ENCODE data around the gene TBCK.

The TBCK gene

DNA sequence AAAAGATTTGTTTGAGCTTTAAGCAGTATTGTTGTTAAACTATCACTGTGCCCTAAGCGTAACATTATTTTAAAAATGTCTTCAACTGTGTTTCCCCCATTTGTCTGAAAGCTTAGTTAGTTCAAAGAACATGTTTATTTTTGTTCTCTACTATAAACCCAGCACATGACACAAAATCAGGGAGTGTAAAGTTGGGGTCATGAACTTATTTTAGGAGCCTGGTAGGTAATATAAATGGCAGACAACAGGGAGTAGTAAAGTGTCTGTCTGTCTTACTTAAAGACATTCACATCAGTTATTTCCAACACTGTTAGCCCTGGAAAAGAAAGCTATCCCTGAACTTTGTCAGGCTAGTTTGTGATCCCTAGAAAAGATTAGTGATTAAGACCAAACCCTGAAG, 4.2 kb upstream of the TBCK start:
- no peak for DNase-seq

- DNase-seq = no peak
These were observed 2.5 kb upstream of the TBCK start for GRCh38 chr4:106318511-106318910.

DNA sequence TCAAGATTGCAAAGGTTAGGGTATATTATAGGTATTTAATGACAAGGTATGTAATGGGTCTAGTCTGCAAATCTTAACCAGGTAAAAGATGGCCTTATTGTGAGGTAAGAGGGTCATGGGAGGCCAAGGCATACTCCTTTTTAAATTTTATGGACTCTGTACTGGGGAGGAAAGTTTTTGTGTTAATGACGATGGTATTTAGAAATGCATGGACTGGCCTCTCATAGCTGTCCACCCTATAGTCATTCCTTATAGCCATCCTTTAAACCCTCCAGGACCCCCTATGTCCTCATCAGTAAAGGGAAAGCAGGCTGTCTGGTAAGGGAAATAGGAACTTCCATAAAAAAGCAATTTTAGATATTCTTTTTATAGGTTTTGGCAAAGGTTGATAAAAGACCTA, 1.8 kb upstream of the TBCK start:
- no peak for DNase-seq

- no peak for DNase-seq
These were observed 882 bp upstream of the TBCK start for GRCh38 chr4:106316773-106317409.

DNA sequence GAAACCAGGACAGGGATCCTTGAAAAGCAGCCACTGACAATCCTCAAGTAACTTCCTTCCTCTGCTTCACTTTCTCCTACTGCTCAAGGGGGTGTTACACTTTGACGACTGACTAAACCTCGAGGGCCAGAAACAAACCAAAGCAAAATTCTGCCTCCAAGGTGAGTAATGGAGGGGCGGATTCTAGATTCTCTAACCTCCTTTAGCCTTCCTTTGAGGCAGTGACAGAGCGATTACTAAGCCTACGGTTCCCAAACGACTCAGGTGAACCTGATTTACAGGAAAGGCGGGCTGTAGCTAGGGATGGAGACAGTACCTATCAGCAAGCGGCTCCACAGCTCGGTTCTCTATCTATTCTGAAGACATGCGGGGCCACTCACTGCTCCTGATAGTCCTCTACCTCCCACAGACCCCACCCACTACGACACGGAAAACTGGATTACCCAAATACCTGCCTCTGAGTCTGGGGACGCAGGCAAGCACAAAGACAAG, 487 bp downstream of the TBCK start:
- DNase-seq = no peak

DNA sequence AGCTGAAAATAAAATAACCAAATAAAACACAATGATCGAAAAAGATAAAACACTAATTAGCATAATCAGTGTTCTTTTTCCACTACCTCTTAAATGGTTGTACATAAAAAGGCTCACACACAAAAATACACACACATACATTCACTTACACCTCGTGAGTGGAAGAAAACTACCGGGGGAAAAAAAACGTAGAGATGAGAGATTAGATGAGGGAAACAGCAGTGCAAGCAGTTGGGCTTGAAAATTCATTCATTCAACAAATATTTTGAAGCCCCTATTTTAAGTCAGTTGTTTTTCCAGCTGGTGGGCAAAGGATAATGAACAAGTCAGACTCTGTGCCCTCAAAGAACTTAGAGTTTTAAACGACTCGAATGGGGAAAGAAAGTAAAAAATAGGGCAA, 1.0 kb downstream of the TBCK start:
- no peak for DNase-seq

GRCh38 chr4:106312997-106313522, 2.9 kb downstream of the TBCK start:
- no peak for DNase-seq

DNA sequence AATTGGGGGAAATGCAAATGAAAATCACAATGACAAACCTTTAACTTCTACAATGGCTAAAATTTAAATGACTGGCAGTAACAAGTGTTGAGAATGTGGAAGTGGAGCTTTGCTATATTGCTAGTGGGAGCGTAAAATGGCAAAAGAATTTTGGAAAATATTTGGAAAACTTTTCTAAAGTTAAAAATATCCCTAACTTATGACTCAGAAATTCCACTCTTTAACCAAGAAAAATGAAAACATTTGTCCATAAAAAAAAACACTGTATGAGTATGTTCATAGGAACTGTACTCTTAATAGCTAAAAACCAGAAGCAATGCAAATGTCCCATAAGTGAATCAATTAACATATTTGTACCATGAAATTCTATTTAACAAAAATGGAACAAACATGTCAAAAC, 3.6 kb downstream of the TBCK start:
- no peak for DNase-seq

DNA sequence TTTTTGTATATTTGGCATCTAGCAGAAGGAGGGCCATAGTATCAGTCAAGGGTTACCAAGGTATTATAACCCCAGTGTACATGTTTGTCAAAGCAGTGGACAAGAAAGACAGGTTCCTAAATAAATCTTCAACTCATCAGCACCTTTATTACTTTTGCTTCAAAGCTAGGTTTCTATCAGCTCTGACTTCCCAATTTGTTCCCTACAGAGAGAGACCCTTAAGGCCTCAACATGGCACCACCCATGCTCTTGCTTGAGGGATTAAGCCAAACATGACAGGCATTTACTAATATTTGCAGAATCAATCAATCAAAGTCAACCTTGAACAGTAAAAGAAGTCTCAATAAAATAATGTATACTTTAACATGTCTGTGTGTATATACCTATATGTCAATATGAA, 9.4 kb downstream of the TBCK start:
- no peak for DNase-seq

DNA sequence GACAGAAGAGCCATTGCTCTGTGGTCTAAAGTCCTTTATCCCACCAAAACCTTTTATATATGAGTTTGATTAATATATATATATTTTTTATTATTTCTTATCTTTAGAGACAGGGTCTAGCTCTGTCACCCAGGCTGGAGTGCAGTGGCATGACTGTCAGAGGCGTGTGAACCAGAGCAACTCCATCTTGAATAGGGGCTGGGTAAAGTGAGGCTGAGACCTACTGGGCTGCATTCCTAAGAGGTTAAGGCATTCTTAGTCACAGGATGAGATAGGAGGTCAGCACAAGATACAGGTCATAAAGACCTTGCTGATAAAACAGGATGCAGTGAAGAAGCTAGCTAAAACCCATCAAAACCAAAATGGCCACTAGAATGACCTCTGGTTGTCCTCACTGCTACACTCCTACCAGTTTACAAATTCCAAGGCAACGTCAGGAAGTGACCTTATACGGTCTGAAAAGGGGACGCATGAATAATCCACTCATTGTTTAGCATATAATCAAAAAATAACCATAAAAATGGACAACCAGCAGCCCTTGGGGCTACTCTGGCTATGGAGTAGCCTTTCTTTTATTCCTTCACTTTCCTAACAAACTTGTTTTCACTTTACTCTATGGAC, 10.5 kb downstream of the TBCK start:
- DNase-seq = no peak

- no peak for DNase-seq
These were observed 11.4 kb downstream of the TBCK start for GRCh38 chr4:106304632-106305031.

GRCh38 chr4:106303548-106304281, 12.3 kb downstream of the TBCK start:
- no peak for DNase-seq

- DNase-seq = no peak
These were observed 14.0 kb downstream of the TBCK start for GRCh38 chr4:106302062-106302438.

GRCh38 chr4:106301393-106302061, 14.5 kb downstream of the TBCK start:
- DNase-seq = no peak

DNA sequence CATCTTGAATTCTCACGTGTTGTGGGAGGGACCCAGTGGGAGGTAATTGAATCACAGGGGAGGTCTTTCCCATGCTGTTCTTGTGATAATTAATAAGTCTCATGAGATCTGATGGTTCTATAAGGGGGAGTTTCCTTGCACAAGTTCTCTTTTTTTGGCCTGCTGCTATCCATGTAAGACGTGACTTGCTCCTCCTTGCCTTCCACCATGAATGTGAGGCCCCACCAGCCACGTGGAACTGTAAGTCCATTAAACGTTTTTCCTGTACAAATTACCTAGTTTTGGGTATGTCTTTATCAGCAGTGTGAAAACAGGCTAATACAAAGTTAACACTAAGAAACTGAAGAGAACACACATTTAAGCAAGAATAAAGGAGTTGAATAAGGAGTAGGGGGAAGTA, 16.0 kb downstream of the TBCK start:
- no peak for DNase-seq

DNA sequence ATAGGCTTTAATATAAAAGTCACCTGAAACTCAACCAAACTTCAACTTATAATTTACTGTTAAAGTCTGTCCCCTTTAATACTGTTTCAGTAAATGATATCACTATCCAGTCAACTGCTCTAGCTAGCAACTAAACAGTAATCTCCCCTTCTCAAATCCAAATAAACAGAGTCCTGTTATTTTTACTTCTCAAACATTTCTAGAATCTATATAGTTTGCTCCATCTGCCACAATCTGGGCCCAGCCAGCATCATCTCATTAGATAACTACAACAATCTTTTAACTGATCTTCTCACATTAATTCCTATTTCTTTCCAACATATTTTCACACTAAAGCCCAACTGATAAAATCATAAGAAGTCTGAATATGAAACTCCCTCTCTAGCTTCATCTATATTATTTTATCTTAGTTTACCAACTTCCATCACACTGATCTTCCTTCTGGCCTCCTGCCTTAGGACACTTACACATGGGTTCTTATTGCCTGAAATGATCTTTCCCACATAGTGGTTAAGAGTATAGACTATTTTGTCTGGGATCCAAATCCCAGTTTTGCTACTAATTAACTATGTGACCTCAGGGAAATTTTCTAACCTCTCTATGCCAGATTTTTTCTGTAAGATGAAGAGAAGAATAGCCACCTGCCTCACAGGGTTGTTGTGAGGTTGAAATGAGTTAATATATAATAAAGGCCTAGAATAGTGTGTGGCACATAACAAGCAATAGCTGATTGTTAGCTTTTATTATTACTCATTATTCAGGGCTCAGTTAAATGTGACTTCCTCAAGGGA, 18.6 kb downstream of the TBCK start:
- DNase-seq = no peak

GRCh38 chr4:106294062-106294461, 21.9 kb downstream of the TBCK start:
- no peak for DNase-seq

DNA sequence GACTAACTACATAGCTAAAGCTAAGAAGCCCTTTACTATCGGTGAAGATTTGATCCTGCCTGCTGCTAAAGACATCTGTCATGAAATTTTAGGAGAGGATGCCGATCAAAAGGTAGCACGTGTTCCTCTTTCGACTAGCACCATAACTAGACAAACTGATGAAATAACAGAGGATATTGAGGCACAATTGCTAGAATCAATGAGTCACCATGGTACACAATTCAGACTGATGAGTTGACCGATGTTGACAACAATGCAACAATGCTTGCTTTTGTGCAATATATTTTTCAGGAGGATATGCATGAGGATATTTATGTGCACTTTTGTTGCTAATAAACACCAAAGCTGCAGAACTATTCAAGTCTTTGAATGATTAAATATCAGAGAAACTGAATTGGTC, 24.3 kb downstream of the TBCK start:
- no peak for DNase-seq

DNA sequence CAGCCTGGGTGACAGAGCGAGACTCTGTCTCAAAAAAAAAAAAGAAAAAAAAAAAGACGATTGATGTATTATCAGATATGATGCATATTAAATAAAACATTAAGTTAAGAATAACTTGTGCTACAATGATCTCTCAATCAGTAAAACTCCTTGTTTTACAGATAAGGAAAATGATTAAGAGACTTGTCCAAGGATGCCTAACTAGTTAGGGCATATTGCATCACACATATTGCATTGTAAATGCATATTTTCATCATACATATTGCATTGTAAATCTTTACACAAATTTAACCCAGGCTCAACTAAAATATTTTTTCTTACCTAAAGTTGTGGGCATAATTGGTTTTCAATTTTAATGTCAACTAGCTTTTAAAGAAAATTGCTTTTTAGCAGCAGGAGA, 26.3 kb downstream of the TBCK start:
- no peak for DNase-seq

- DNase-seq = no peak
These were observed 28.5 kb downstream of the TBCK start for GRCh38 chr4:106287353-106287969.

DNA sequence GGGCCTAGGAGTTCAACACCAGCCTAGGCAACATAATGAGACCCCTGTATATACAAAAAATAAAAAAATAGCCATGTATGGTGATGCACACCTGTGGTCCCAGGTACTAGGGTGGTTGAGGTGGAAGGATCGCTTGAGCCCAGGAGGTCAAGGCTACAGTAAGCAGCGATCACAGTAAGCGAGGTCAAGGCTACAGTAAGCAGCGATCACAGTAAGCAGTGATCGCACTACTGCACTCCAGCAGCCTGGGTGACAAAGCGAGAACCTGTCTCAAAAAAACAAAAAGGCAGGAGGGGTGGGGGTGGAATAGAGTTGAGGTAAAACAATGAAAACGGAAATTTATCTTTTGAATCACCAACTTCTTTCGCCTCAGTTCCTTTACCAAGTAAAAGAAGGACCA, 29.4 kb downstream of the TBCK start:
- no peak for DNase-seq

GRCh38 chr4:106284227-106284626, 31.8 kb downstream of the TBCK start:
- DNase-seq = no peak

Data from NCI-H1436 treated with DMSO at 0.1 percent for 48 hours (cell line).